Astrocyte of the cerebellum (primary cell): Measurements from ENCODE around the gene MED26.
"Not testable (repeated sequence)": the region's sequence is repeated elsewhere in the genome, so short reads cannot be mapped to it uniquely, and the experiment has no call there.

ENCODE experiments used
- DNase-seq: peaks from one replicate; pipeline ENCODE4 v3.0.0-alpha.2; 2011; ENCODE audit warnings: low read depth
- H3K4me3 ChIP-seq: 2 replicates; pipeline ENCODE4 v1.5.1; 2011; ENCODE audit warnings: mild to moderate bottlenecking, low read depth, low read length, moderate library complexity
- CTCF ChIP-seq: IDR thresholded peaks from 2 replicates; pipeline ENCODE4 v1.5.1; 2012; ENCODE audit warnings: low read length, low read depth, moderate library complexity, mild to moderate bottlenecking; ENCODE audit errors: missing control alignments
- in situ Hi-C: cut with HindIII; loops from 2 replicates; pipeline ENCODE4 v1.10.0; 2017; ENCODE audit warnings: low sequenced_read_pairs

The MED26 gene

GRCh38 chr19:16544473-16545231 lies 83.4 kb downstream of the MED26 start:
- H3K4me3 ChIP-seq, result no peak overlapping the region
- TF ChIP-seq CTCF, result no peak
- no peak for DNase-seq
- in situ Hi-C loops, result no loop called here

- in situ Hi-C loops, result not testable (repeated sequence)
Observed at GRCh38 chr19:16543734-16544133, 84.3 kb downstream of the MED26 start.

DNA sequence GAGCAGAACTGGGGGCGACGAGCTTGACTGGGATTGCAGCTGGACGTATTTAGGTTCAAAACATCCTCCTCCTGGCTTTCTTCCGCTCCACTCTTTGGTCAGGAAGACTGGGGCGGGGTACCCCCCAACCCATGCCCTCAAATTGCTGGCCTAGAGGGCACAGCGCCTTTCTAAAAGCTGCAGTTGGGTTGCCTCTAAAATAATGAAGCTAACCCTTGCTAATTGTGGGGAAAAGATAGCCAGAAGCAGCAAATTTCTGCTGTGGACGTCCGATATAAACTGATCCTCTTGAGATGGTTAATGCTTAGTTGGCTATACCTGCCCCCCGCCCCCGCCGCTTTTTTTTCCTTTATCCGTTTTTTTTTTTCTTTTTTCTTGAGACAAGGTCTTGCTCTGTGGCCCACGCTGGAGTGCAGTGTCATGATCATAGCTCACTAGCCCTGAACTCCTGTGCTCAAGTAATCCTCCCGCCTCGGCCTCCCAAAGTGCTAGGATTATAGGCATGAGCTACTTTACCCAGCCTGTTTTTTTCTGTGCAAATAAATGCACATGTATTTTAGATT lies 85.0 kb downstream of the MED26 start:
- in situ Hi-C loops, result no loop called here
- H3K4me3 ChIP-seq, result peak overlapping the region; percentile 94
- TF ChIP-seq CTCF, result no peak
- DNase-seq, result no peak

More at GRCh38 chr19:16543734-16544133, 84.3 kb downstream of the MED26 start:
- DNase-seq, H3K4me3 ChIP-seq: not testable (repeated sequence)

DNA sequence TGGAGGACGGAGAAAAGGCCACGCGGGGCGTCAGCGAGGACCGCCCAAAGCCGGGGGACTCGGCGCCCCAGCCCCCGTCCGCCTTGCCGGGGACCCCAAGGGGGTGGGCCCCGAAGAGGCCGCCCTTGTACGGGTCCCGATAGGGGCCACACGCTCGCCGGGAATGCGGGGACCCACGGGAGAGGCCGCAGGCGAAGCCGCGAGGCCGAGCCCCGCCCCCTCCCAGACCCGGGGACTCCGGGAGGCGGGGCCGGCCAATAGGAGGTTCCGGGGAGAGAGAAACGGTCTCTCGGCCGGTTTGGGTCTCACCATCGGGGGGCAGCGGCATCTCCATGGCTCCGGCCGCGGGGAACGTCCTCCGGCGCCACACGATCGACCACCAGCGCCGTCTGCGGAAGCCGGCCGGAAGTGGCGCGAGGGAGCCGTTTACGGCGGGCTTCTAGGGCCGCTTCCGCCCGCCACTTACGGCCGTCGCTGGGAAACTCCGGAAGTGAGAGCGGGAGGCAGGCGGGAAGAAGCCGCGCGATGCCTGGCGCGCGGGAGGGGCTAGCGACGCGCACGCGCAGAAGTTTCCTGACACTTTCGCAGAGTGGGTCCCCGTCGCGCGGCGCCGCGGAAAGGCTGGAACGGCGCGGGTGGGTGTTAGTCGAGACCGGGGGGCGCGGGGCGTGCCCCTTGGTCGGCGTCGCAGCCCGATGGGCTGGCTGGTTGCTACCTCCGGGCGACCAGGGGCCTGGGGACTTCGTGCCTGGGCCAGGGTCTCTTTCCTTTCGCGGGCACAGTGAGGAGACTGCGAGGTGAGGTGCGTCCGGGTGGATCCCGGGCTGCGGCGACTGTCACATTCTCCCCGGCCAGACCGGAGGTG lies 85.7 kb downstream of the MED26 start, which contains the start of gene CHERP:
Gene CHERP, minus strand, starts transcription at position 393 of the 865 bp plus-strand sequence. Its CDS starts 59 bp downstream, at position 334.
- DNase-seq, result peak; percentile 74
- in situ Hi-C loops, result no loop called here
- no peak for TF ChIP-seq CTCF
- peak within 1 kb of the TSS; percentile 94 for H3K4me3 ChIP-seq

GRCh38 chr19:16541526-16542044 lies 86.4 kb downstream of the MED26 start:
- DNase-seq, result peak; percentile 1
- in situ Hi-C loops, result no loop called here
- no peak for TF ChIP-seq CTCF
- H3K4me3 ChIP-seq, result peak overlapping the region; percentile 94

- H3K4me3 ChIP-seq, result peak overlapping the region; percentile 94
- no peak for TF ChIP-seq CTCF
- no peak for DNase-seq
- in situ Hi-C loops, result no loop called here
Observed at GRCh38 chr19:16540948-16541347, 87.1 kb downstream of the MED26 start.
